Right ventricle myocardium superior (tissue), 1 donor: ENCODE measurements around the gene PCDHGA10. TPM values are rescaled to one million over a fixed set of nuclear protein-coding genes. Genes with fewer than 3 reads are reported as not detected.
A peak's percentile ranks its signal among the peaks of the same experiment; 100 is the strongest.
"Not testable (repeated sequence)": the region's sequence is repeated elsewhere in the genome, so short reads cannot be mapped to it uniquely, and the experiment has no call there.

Source experiments
- ATAC-seq: fragments of 200-7000 bp; cut with Tn5 transposase; one replicate; pipeline ENCODE4 v1.9.1; 2020; ENCODE audit warnings: mild to moderate bottlenecking; ENCODE audit not compliant: poor library complexity
- DNase-seq: peaks from one replicate; pipeline ENCODE4 v3.0.0-alpha.2; 2020
- intact Hi-C: fragments of 100-400 bp; cut with DNase I; formaldehyde crosslinking; loops from one replicate; pipeline ENCODE4 v1.11.2; 2022
- total RNA-seq: library from RNA; stranded (reverse); fragmentation: NEBNext Ultra II Directional; extraction: Animal tissue kit (Norgen Biotek cat#: 25700); gene quantifications from one replicate; pipeline ENCODE4 v1.2.1, GENCODE V29; 2021
- donor health status: DM: no; HTN: yes; CAD: no; lungs with severe emphysema.

The PCDHGA10 gene
- total RNA-seq, 1 donor from 2014 or later, result 5.4 TPM

- DNase-seq, ATAC-seq, intact Hi-C loops: not testable (repeated sequence)
These were observed 2.5 kb downstream of the PCDHGA10 start for GRCh38 chr5:141415275-141415618.

- DNase-seq (peak; percentile 88), ATAC-seq (peak; percentile 90)
- intact Hi-C loops, result loop anchor here (2.0 kb wide), 1 partner anchor 143 kb away; no protein-coding TSS in a partner anchor
These were observed 4.8 kb downstream of the PCDHGA10 start, which contains the start of gene PCDHGB7 for GRCh38 chr5:141417494-141418172. Gene PCDHGB7 (plus strand): TSS chr5:141417677. CDS start chr5:141417860, 183 bp downstream.

GRCh38 chr5:141419074-141419880 lies 6.5 kb downstream of the PCDHGA10 start:
- ATAC-seq (no peak), DNase-seq (no peak)
- intact Hi-C loops, result no loop called here

GRCh38 chr5:141420855-141421488 lies 8.2 kb downstream of the PCDHGA10 start, which contains the start of gene PCDHGA11:
Gene PCDHGA11 (plus strand): TSS chr5:141421051. CDS start chr5:141421228, 177 bp downstream.
- intact Hi-C loops, result no loop called here
- DNase-seq (no peak), ATAC-seq (peak; percentile 41)

GRCh38 chr5:141421489-141421855 lies 8.7 kb downstream of the PCDHGA10 start:
- no peak for ATAC-seq
- intact Hi-C loops, result no loop called here
- no peak for DNase-seq

- intact Hi-C loops, result no loop called here
- ATAC-seq (no peak), DNase-seq (no peak)
These were observed 10.0 kb downstream of the PCDHGA10 start for GRCh38 chr5:141422742-141423291.

- no peak for ATAC-seq
- intact Hi-C loops, result loop anchor here (5.0 kb wide), 1 partner anchor 99 kb away; no protein-coding TSS in a partner anchor
These were observed 15.1 kb downstream of the PCDHGA10 start for GRCh38 chr5:141427783-141428426.

GRCh38 chr5:141430332-141431113 lies 17.7 kb downstream of the PCDHGA10 start, which contains the start of gene PCDHGA12:
Gene PCDHGA12 (plus strand): TSS chr5:141430507. CDS start chr5:141430760, 253 bp downstream.
- ATAC-seq, result peak; percentile 91
- DNase-seq, result no peak
- intact Hi-C loops, result no loop called here

More at GRCh38 chr5:141427783-141428426, 15.1 kb downstream of the PCDHGA10 start:
- no peak for DNase-seq

- intact Hi-C loops, result no loop called here
- DNase-seq (no peak), ATAC-seq (peak; percentile 38)
These were observed 18.5 kb downstream of the PCDHGA10 start for GRCh38 chr5:141431286-141431685.

- DNase-seq, intact Hi-C loops, ATAC-seq: not testable (repeated sequence)
These were observed 19.5 kb downstream of the PCDHGA10 start for GRCh38 chr5:141432308-141432707.

GRCh38 chr5:141432726-141433125 lies 19.9 kb downstream of the PCDHGA10 start:
- ATAC-seq, DNase-seq, intact Hi-C loops: not testable (repeated sequence)

- DNase-seq (no peak), ATAC-seq (no peak)
- intact Hi-C loops, result no loop called here
These were observed 21.2 kb downstream of the PCDHGA10 start for GRCh38 chr5:141434006-141434405.

- ATAC-seq (no peak), DNase-seq (no peak)
- intact Hi-C loops, result no loop called here
These were observed 24.4 kb downstream of the PCDHGA10 start for GRCh38 chr5:141437221-141437620.

GRCh38 chr5:141439411-141440141 lies 26.8 kb downstream of the PCDHGA10 start:
- ATAC-seq, result peak; percentile 50
- intact Hi-C loops, result no loop called here
- DNase-seq, result no peak

GRCh38 chr5:141440341-141440740 lies 27.6 kb downstream of the PCDHGA10 start:
- ATAC-seq, result no peak
- intact Hi-C loops, result no loop called here
- no peak for DNase-seq

- DNase-seq (peak; percentile 63), ATAC-seq (peak; percentile 88)
- intact Hi-C loops, result no loop called here
These were observed 28.9 kb downstream of the PCDHGA10 start for GRCh38 chr5:141441571-141442170.

- ATAC-seq (no peak), DNase-seq (no peak)
- intact Hi-C loops, result no loop called here
These were observed 52.6 kb downstream of the PCDHGA10 start for GRCh38 chr5:141465351-141465750.
